NCI-H2107 treated with DMSO at 0.1 percent for 48 hours (cell line): ENCODE results near the gene ITGA1.

Source experiments
- DNase-seq: peaks from one replicate; lab custom pipeline; 2025; ENCODE audit not compliant: unreplicated experiment; lab: John Stamatoyannopoulos, UW

Gene ITGA1

DNA sequence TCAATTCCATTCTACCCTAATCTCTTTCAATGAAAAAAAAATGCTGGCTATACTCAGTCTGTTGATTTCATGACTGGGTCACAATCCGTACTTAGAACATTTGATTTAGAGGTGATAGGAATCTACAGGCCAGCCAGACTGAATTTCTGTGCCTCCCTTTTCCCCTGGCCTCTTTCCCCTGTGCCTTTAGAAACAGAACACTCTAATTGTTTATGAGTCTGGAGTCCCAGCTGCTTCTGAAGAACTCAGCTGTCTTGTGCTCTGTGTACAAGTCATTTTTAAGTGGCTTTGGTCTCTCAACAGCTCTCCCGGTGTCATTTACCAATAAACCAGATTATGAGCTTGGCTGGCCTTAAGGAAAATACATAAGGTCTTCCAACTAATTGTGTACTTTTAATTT is 107.4 kb downstream of the ITGA1 start:
- DNase-seq = no peak

GRCh38 chr5:52895572-52896413 is 108.1 kb downstream of the ITGA1 start:
- no peak for DNase-seq

- no peak for DNase-seq
Observed at GRCh38 chr5:52896534-52897237, 109.0 kb downstream of the ITGA1 start.

DNA sequence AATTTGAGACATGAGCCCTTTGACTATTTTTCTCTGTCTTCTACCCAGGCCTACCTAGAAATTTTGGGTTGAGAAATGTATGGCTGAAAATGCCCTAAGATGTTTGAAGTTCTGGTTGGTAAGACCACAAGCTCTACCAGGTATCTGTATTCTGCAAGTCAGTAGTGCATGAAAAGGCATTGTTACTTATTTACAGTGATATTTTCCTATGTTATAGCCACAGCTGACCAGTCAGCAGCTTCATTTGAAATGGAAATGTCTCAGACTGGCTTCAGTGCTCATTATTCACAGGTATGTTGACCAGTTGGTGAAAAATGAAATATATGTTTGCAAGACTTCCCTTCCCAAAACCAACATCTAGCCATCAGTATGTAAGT is 109.5 kb downstream of the ITGA1 start:
- no peak for DNase-seq

DNA sequence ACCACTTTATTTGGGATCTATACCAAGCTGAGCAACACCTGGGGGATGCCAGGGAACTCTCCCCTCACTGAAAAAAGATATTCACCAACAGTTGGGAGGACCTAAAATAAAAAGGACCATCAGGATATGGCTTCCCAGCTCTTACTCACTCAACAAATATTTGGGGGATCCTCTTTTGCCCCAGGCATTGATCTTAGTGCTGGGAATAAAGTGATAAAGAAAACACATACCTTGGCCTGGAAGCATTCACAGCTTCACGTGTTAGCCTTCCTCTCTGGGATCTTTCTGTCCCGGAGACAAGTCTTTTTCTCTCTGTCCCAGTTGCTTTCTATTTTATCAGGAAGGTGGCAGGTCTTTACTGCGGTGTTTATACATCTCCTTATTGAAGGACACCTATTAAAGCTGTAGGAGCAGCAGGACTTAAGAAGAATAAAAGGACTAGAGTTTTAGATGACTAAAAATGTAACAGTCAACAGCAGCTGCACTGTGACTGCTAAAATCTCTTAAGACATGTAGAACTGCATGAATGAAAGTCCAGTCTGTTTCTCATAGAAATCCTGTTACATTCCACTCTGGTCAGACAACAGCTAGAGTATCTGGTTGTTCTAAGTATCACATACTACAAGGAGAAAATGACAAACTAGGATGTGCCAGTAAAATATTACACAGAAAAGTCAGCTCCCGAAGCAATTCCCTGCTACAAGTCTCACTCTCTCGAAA is 111.4 kb downstream of the ITGA1 start:
- DNase-seq = no peak

DNA sequence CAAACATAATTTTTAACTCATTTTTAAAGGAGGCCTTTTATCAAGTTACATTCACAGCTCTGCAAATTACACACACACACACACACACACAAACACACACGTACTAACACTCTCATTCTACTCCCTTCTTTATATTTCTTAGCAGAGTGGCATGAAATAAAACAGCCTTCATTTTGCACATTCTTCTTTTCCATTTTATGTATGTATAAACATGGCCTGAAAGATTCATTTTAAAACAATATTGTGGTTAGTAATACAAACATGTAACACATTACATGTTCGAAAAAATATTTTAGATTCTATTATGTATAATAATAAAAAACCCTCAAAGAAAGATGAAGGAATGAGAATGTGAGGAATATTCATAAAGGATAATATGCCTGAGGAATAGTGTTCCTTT is 115.4 kb downstream of the ITGA1 start:
- no peak for DNase-seq

- no peak for DNase-seq
Observed at GRCh38 chr5:52906343-52906742, 118.6 kb downstream of the ITGA1 start.

DNA sequence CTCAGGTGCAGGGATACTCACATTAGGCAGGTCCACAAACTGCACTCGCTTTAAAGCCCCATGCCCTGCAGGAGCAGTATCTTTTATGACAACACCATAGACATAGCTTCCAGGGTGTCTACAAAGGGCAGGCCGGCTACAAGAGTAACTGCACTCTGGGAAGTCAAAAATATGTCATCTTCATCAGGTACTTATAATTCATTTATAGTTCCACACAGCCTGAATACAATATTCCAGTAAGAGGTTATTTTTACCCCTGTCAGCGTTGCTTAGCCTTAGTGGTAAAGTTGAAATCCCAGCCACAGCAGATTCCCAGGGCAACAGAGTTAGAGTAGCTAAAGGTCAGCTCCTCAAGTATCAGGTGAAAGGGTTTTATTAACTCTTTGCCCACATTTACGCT is 119.1 kb downstream of the ITGA1 start:
- no peak for DNase-seq

- no peak for DNase-seq
Observed at GRCh38 chr5:52909192-52909591, 121.5 kb downstream of the ITGA1 start.

DNA sequence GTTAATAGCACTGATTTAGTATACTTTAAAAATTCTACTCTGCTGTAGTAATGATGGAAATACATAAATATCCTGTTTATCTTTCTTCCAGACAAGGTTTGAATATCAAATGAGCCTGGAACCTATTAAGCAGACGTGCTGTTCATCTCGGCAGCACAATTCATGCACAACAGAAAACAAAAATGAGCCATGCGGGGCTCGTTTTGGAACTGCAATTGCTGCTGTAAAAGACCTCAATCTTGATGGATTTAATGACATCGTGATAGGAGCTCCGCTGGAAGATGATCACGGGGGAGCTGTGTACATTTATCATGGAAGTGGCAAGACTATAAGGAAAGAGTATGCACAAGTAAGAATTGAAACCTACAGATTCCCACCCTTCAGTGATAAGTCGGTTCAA is 122.4 kb downstream of the ITGA1 start:
- DNase-seq = no peak

GRCh38 chr5:52915176-52915875 is 127.6 kb downstream of the ITGA1 start:
- peak; percentile 52 for DNase-seq

DNA sequence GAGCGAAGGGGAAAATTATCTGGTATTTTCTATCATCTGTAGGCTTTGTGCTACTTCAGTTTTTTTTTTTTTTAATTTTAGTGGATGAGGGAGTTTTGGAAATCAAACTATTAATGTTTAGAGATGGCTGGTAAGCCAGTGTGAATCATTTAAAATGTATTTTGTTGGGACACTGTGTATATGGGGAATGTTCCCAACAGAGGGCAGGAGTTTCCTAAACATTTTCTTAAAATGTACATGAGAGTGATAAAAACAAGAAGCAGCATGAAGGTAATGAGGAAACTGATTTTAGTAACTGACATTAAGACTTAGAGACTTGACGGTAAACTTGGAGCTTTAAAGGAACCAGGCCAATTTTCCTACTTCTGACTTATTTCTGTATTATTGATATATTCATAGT is 133.2 kb downstream of the ITGA1 start:
- no peak for DNase-seq

DNA sequence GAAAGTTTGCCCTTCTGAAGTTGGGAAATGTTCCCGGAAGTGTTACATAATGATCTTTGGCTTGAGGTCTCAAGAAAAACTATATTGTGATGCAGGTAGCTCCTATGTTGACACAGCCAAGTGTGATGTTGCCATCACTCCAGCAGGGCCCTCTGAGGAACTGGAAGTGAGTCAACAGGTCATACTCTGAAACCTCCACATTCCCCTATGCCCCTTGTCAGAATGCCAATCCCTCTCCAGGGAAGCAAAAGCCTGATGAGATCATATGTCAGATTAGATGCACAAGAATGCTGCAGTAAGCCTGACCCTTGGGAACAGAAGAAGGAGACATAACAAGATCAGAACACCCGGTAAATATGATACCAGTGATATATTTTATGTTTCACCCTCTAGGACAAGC is 134.7 kb downstream of the ITGA1 start:
- DNase-seq = no peak

- no peak for DNase-seq
Observed at GRCh38 chr5:52924456-52924855, 136.7 kb downstream of the ITGA1 start.

- DNase-seq = no peak
Observed at GRCh38 chr5:52925001-52925400, 137.3 kb downstream of the ITGA1 start.

GRCh38 chr5:52928689-52929088 is 141.0 kb downstream of the ITGA1 start:
- no peak for DNase-seq

DNA sequence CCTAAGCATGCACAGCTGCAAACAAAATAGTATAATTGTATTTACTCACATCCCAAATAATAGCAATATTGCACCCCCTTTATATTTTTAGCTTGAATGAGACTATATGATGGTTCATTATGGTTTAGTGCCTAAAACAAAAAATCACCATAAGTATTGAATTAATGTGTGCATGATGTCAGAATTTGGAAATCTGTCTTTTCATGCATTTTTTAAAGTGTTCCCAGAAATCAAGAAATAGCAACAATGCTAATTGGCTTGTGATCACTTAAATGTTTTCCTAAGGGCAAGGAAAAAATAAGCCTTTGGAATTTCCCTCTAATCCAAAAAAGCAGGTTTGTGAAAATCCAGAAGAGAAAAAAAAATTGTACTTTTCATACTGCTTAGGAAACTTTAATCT is 150.5 kb downstream of the ITGA1 start:
- DNase-seq = no peak

- no peak for DNase-seq
Observed at GRCh38 chr5:52943285-52943684, 155.6 kb downstream of the ITGA1 start.

- DNase-seq = no peak
Observed at GRCh38 chr5:52943808-52944207, 156.1 kb downstream of the ITGA1 start.

- no peak for DNase-seq
Observed at GRCh38 chr5:52945040-52945439, 157.3 kb downstream of the ITGA1 start.

DNA sequence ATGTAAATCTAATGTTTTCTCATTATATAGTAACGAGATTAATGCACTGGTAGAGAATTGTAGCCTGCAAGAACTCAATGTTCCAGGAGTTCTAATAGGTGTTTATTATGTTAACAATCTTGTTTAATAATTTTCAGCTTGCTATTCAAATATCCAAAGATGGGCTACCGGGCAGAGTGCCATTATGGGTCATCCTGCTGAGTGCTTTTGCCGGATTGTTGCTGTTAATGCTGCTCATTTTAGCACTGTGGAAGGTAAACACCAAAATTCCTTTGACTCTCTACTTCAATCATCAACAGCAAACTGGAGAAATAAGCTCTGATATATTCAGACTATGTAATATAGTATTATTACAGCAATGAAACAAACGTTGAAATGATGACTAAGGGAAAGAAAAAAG is 159.5 kb downstream of the ITGA1 start:
- no peak for DNase-seq
